Sigmoid colon (tissue), 4 donors: ENCODE results near the gene MRPS12.

Experiments used
- EP300 ChIP-seq, 4 donors: sonication (generic); formaldehyde crosslinking; IDR thresholded peaks; one replicate each; pipeline ENCODE4 v1.6.1; 2017; ENCODE audit warnings: antibody characterized with exemption in 4 of 4
- POLR2A ChIP-seq, 2 donors: fragments of 450-650 bp; IDR thresholded peaks; one replicate each; pipeline ENCODE4 v1.6.1; 2016; ENCODE audit warnings: antibody characterized with exemption in 2 of 2, mild to moderate bottlenecking in 2 of 2, moderate library complexity in 2 of 2
- POLR2AphosphoS5 ChIP-seq, 4 donors: sonication (generic); formaldehyde crosslinking; IDR thresholded peaks; one replicate each; pipeline ENCODE4 v1.6.1; 2017; ENCODE audit warnings: antibody characterized with exemption in 4 of 4
- TF ChIP-seq, protein P1 (sequence below), 4 experiments: fragments of 450-650 bp in 3 of 4; fragments of 200-600 bp in 1 of 4; IDR thresholded peaks; one replicate each; pipeline ENCODE4 v1.5.1; 2016 to 2019; ENCODE audit warnings: antibody characterized with exemption in 4 of 4, mild to moderate bottlenecking in 3 of 4, moderate library complexity in 2 of 4

DNA sequence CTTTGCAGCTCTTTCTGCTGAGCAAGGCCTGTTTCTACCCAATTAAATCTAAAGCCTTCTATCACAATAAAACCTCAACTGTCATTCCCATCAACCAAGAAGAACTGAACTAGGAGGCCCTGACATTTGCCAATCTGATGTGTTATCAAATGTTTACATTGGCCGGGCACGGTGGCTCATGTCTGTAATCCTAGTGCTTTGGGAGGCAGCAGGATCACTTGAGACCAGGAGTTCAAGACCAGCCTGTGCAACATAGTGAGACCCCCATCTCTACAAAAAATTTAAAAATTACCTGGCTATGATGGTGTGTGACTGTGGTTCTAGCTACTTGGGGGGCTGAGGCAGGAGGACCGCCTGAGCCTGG is 47.6 kb downstream of the MRPS12 start:
- TF ChIP-seq, protein P1, sequence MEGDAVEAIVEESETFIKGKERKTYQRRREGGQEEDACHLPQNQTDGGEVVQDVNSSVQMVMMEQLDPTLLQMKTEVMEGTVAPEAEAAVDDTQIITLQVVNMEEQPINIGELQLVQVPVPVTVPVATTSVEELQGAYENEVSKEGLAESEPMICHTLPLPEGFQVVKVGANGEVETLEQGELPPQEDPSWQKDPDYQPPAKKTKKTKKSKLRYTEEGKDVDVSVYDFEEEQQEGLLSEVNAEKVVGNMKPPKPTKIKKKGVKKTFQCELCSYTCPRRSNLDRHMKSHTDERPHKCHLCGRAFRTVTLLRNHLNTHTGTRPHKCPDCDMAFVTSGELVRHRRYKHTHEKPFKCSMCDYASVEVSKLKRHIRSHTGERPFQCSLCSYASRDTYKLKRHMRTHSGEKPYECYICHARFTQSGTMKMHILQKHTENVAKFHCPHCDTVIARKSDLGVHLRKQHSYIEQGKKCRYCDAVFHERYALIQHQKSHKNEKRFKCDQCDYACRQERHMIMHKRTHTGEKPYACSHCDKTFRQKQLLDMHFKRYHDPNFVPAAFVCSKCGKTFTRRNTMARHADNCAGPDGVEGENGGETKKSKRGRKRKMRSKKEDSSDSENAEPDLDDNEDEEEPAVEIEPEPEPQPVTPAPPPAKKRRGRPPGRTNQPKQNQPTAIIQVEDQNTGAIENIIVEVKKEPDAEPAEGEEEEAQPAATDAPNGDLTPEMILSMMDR (IDR thresholded peaks at IDR 0.05) = no peak
- TF ChIP-seq EP300 (IDR thresholded peaks at IDR 0.05) (no peak), POLR2AphosphoS5 (IDR thresholded peaks at IDR 0.05) (no peak), POLR2A (IDR thresholded peaks at IDR 0.05) (no peak)
